EL (cell line): ENCODE results near the gene HNRNPUL1.
"Not testable (repeated sequence)": the region's sequence is repeated elsewhere in the genome, so short reads cannot be mapped to it uniquely, and the experiment has no call there.

Source experiments
- DNase-seq: peaks from one replicate; pipeline ENCODE4 v3.0.0-alpha.2; 2016

HNRNPUL1 gene

DNA sequence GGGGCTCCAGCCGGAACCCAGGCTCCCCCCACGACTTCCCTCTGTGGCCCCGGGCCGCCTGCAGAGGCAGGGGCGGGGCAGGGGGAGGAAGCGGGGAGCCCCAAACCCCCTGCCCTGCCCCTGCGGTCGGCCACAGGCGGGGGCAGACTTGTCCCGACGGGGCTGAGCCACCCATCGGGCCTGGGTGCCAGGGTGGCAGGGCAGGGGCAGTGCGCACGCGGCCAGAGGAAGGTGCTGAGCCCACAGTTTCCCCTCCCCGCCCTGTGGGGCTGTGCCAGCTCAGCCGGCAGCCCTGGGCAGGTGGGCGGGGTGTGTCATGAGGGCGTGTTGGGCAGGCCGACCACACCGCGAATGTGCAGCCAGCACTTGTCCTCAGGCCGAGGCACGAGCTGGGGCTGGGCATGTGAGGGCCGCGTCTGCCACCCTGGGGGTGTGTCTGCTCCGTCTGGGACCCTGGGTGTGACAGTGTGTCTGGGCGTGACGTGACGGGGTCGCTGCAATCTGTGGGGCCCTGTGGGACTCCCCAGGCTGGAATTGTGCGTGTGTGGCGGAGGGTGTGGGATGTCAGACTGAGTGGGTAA, 63.5 kb downstream of the HNRNPUL1 start:
- DNase-seq = no peak

DNA sequence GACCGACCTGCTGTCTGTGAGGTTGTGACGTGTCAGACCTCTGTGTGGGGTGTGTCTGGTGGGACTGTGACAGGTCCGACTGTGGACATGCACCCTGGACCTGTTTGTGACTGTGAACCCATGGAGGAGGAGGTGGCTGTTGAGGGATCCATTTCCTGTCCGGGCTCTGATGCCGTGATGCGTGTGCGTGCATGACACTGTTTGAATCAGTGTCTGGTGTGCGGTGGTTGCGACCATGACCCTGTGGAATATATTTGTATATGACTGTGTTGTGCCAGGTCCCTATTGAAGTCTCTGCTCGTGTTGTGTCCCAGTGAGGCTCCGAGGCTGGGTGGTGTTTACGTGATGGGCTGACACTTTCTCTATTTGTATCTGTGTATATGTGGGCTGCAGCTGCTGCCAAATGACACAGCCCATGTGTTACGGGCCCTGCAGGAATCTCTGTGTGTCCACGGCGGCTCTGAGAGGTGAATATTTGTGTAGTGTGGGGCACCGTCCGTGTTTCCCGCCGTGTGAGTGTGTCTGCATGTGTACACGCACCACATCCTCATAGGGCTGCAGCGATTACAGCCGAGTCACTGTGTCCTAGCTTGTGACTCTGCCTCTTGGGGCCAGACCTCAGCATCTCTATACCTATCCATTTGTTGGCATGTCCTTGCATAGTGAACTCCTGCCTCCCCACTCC, 64.1 kb downstream of the HNRNPUL1 start:
- no peak for DNase-seq

GRCh38 chr19:41328842-41329225, 64.7 kb downstream of the HNRNPUL1 start:
- DNase-seq = no peak

DNA sequence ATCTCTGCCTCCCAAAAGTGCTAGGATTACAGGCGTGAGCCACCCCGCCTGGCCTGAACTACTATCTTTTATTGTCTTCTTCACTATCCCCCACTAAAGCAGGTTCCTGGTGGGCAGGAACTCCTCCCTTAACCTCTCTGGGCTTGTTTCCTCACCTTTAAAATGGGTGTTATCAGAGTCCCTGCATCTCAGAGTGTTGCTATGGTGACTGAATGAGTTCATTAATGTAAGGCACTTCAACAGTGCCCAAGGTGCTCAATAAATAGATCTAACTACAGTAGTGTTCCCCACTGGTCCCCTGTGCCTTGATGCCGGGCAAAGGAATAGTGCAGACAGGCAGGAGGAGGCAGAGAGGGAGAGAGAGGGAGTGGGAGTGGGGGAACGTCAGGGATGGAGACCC, 66.3 kb downstream of the HNRNPUL1 start:
- no peak for DNase-seq

DNA sequence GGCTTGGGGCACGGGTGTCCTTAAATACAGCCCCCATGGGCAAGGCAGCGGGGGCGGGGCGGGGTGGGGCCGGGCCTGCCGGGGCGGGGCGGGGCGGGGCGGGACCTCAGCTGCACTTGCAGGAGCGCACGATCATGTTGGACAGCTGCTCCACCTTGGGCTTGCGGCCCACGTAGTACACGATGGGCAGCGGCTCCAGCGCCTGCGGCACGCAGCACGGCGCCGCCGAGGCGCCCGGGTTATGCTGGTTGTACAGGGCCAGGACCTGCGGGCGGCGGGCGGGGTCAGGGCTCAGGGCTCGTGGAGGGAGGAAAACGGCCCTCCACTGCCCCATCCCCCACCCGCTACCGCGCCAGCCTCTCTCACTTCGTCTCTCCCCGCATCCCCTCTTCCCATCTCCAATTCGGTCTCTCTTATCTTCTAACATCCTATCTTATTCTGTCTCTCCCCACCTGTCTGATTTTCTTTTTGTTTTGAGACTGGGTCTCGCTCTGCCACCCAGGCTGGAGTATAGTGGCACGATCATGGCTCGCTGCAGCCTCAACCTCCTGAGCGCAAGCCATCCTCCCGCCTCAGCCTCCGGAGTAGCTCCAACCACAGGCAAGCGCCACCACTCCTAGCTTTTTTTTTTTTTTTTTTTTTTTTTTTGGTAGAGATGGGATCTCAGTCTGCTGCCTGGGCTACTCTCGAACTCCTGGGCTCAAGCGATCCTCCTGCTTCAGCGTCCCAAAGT, 66.9 kb downstream of the HNRNPUL1 start:
- no peak for DNase-seq

DNA sequence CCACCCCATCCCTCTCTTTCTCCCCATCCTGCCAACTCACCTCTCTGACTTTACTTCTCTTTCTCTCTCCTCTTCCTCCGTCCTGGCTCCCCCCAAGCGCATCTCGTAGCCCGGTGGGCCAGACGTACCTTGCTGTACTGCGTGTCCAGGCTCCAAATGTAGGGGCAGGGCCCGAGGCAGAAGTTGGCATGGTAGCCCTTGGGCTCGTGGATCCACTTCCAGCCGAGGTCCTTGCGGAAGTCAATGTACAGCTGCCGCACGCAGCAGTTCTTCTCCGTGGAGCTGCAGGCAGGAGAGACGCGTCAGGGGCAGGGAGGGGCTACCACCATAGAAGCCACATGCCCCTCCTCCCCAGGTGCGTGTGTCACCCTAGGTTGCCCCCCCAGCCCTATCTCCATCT, 67.8 kb downstream of the HNRNPUL1 start:
- DNase-seq = no peak

GRCh38 chr19:41332468-41332867, 68.3 kb downstream of the HNRNPUL1 start:
- DNase-seq = no peak

GRCh38 chr19:41334793-41335192, 70.6 kb downstream of the HNRNPUL1 start:
- no peak for DNase-seq

GRCh38 chr19:41335467-41335866, 71.3 kb downstream of the HNRNPUL1 start:
- no peak for DNase-seq

DNA sequence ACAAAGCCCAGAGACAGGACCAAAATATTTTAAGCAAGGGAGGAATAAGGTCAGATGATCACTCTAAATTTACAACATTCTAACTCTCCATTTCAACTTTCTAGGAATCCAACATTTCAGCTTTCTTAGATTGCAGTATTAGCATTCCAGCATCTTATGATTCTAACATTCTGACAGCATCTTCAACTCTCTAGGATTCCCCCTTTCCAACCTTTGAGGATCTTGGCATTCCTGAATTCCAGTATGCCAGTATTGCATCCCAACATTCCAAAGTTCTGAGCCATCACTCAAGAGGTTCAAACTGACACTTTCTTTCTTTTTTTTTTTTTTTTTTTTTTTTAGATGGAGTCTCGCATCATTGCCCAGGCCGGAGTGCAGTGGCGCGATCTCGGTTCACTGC, 75.8 kb downstream of the HNRNPUL1 start:
- DNase-seq = peak; percentile 84

DNA sequence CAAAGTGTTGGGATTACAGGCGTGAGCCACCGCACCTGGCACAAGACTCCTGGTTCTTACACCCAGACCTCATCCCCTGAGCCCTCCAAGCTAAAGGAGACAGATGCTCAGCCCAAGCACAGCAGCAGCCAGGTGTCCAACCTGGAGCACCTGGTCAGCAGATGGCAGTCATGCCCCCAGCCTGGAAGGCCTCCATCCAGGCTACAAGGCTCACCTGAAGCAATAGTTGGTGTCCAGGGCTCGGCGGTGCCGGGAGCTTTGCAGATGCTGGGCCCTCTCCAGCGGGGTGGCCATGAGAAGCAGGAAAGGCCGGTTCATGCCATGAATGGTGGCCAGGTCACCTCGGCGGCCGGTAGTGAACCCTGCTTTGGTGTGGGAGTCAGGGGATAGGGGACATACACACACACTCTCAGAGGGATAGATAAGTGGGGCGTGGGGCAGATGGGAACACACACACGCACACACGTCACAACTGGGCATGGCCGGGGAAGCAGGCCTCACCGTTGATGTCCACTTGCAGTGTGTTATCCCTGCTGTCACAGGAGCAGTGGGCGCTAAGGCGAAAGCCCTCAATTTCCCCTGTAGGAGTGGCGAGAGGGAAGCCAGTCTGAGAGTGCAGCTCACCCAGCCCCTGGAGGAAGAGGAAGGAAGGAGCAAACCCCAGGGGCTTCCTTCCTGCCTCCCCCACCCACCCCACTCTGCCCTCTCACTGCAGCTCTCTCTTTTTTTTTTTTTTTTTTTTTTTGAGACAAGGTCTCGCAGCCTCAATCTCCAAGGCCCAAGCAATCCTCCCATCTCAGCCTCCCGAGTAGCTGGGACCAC, 77.7 kb downstream of the HNRNPUL1 start:
- DNase-seq = no peak

- no peak for DNase-seq
These were observed 80.0 kb downstream of the HNRNPUL1 start for GRCh38 chr19:41344162-41344561.

DNA sequence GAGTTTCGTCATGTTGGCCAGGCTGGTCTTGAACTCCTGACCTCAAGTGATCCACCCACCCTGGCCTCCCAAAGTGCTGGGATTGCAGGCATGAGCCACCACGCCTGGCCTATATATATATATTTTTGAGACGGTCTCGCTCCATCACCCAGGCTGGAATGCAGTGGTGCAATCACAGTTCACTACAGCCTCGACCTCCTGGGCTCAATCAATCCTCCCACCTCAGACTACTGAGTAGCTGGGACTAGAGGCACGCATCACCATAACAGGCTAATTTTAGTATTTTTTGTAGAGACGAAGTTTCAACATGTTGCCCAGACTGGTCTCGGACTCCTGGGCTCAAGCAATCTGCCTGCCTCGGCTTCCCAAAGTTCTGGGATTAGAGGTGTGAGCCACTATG, 82.7 kb downstream of the HNRNPUL1 start:
- not testable (repeated sequence) for DNase-seq

- DNase-seq = peak; percentile 34
These were observed 86.7 kb downstream of the HNRNPUL1 start for GRCh38 chr19:41350735-41351338.

DNA sequence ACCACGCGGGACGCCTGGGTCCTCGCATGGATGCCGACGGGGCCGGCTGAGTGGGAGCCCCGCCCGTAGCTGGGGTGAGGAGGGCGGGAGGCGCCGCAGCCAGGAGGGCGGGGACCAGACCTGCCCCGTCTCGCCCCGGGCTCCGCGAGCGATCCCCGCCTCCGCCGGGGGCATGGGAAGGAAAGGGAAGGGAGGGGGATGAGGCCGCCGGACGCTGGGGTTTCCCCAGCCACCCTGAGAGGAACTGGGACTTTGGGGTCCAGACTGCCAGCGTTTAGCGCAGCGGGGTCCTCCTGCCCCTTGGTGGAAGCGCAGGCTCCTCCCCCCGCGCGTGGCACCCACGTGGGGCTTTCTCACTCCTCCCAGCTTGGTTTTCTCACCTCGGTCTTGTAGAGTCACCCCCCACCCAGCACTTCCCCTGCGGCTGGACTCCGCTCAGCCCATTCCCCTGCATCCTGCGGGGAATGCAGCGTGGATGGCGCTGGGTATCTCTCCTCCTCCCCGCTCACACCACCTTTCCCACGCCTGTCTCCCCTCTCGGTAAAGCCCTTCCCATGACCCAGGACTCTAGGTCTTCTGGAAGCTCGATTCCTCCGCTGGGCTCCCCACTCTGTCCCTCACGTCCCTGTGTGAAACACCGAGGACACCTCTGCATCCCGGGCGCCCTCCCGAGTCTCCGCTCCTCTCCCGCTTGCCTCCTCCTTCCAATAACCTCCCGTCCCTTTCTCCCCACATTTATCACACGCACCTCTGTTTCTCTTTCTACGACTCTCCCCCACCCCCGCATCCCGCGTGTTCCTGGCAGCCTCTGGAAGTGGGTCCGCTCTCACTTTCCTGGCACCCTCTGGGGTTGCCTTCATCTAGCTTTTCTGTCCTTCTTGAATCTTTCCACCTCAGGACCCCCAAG, 87.4 kb downstream of the HNRNPUL1 start:
- DNase-seq = peak; percentile 70

GRCh38 chr19:41352279-41352608, 88.1 kb downstream of the HNRNPUL1 start:
- no peak for DNase-seq

- DNase-seq = peak; percentile 69
These were observed 88.7 kb downstream of the HNRNPUL1 start for GRCh38 chr19:41352609-41353465.

GRCh38 chr19:41353466-41354342, 89.5 kb downstream of the HNRNPUL1 start, which contains the start of gene TGFB1:
TGFB1 (minus strand) TSS chr19:41353922; CDS start chr19:41353044, 878 bp downstream.
- DNase-seq = peak; percentile 90

- DNase-seq = no peak
These were observed 90.3 kb downstream of the HNRNPUL1 start for GRCh38 chr19:41354343-41354953.
